HEK293 (cell line): Measurements from ENCODE around the gene TXNDC11.
A peak's percentile ranks its signal among the peaks of the same experiment; 100 is the strongest.

Source experiments
- GLI4 ChIP-seq: fragments of 450-650 bp; formaldehyde crosslinking; IDR thresholded peaks from 2 replicates; pipeline ENCODE4 v1.5.1; 2016; ENCODE audit warnings: missing biosample characterization, missing genetic modification characterization
- HIC1 ChIP-seq: fragments of 450-650 bp; formaldehyde crosslinking; IDR thresholded peaks from 2 replicates; pipeline ENCODE4 v1.5.1; 2016; ENCODE audit warnings: missing biosample characterization, missing genetic modification characterization
- KLF10 ChIP-seq: fragments of 450-650 bp; IDR thresholded peaks from 2 replicates; pipeline ENCODE4 v1.5.1; 2018; ENCODE audit warnings: missing biosample characterization, mild to moderate bottlenecking, missing genetic modification characterization
- KLF17 ChIP-seq: fragments of 450-650 bp; formaldehyde crosslinking; IDR thresholded peaks from 2 replicates; pipeline ENCODE4 v1.5.1; 2016; ENCODE audit warnings: missing biosample characterization, missing genetic modification characterization
- KLF9 ChIP-seq: fragments of 450-650 bp; formaldehyde crosslinking; IDR thresholded peaks from 2 replicates; pipeline ENCODE4 v1.5.1; 2016; ENCODE audit warnings: missing biosample characterization, missing genetic modification characterization, low read depth
- OSR2 ChIP-seq: fragments of 450-650 bp; formaldehyde crosslinking; IDR thresholded peaks from 2 replicates; pipeline ENCODE4 v1.5.1; 2016; ENCODE audit warnings: missing biosample characterization, missing genetic modification characterization
- PATZ1 ChIP-seq: fragments of 450-650 bp; formaldehyde crosslinking; IDR thresholded peaks from 2 replicates; pipeline ENCODE4 v1.5.1; 2016; ENCODE audit warnings: missing biosample characterization, missing genetic modification characterization
- PRDM10 ChIP-seq: fragments of 450-650 bp; formaldehyde crosslinking; IDR thresholded peaks from 2 replicates; pipeline ENCODE4 v1.5.1; 2016; ENCODE audit warnings: missing biosample characterization, missing genetic modification characterization
- SALL2 ChIP-seq: fragments of 450-650 bp; formaldehyde crosslinking; IDR thresholded peaks from 2 replicates; pipeline ENCODE4 v1.5.0; 2017; ENCODE audit warnings: missing biosample characterization, mild to moderate bottlenecking, missing genetic modification characterization, borderline replicate concordance
- SP2 ChIP-seq: fragments of 450-650 bp; formaldehyde crosslinking; IDR thresholded peaks from 2 replicates; pipeline ENCODE4 v1.5.1; 2016; ENCODE audit warnings: missing biosample characterization, missing genetic modification characterization
- SP3 ChIP-seq: fragments of 450-650 bp; formaldehyde crosslinking; IDR thresholded peaks from 2 replicates; pipeline ENCODE4 v1.5.1; 2016; ENCODE audit warnings: missing biosample characterization, missing genetic modification characterization
- SP7 ChIP-seq: fragments of 450-650 bp; formaldehyde crosslinking; IDR thresholded peaks from 2 replicates; pipeline ENCODE4 v1.5.1; 2016; ENCODE audit warnings: missing biosample characterization, missing genetic modification characterization
- ZBTB1 ChIP-seq: fragments of 450-650 bp; formaldehyde crosslinking; IDR thresholded peaks from 2 replicates; pipeline ENCODE4 v1.5.1; 2016; ENCODE audit warnings: missing biosample characterization, missing genetic modification characterization
- ZBTB26 ChIP-seq: fragments of 450-650 bp; formaldehyde crosslinking; optimal IDR thresholded peaks from 2 replicates; pipeline ENCODE3; 2016; ENCODE audit warnings: missing biosample characterization, mild to moderate bottlenecking, missing genetic modification characterization
- ZFP69B ChIP-seq: fragments of 450-650 bp; formaldehyde crosslinking; IDR thresholded peaks from 2 replicates; pipeline ENCODE4 v1.5.1; 2016; ENCODE audit warnings: missing biosample characterization, missing genetic modification characterization
- ZNF112 ChIP-seq: fragments of 450-650 bp; formaldehyde crosslinking; IDR thresholded peaks from 2 replicates; pipeline ENCODE4 v1.5.0; 2017; ENCODE audit warnings: missing biosample characterization, missing genetic modification characterization
- ZNF155 ChIP-seq: fragments of 450-650 bp; formaldehyde crosslinking; IDR thresholded peaks from 2 replicates; pipeline ENCODE4 v1.5.1; 2016; ENCODE audit warnings: missing biosample characterization, missing genetic modification characterization
- ZNF302 ChIP-seq: fragments of 450-650 bp; formaldehyde crosslinking; IDR thresholded peaks from 2 replicates; pipeline ENCODE4 v1.5.1; 2016; ENCODE audit warnings: missing biosample characterization, missing genetic modification characterization, low read depth
- ZNF324 ChIP-seq: fragments of 450-650 bp; formaldehyde crosslinking; IDR thresholded peaks from 2 replicates; pipeline ENCODE4 v1.5.1; 2016; ENCODE audit warnings: missing biosample characterization, missing genetic modification characterization
- ZNF341 ChIP-seq: fragments of 450-650 bp; formaldehyde crosslinking; IDR thresholded peaks from 2 replicates; pipeline ENCODE4; 2016; ENCODE audit warnings: low read depth, missing biosample characterization, missing genetic modification characterization
- ZNF596 ChIP-seq: fragments of 450-650 bp; IDR thresholded peaks from 2 replicates; pipeline ENCODE4 v1.5.0; 2018; ENCODE audit warnings: missing biosample characterization, mild to moderate bottlenecking, missing genetic modification characterization, moderate library complexity
- ZNF600 ChIP-seq: fragments of 450-650 bp; formaldehyde crosslinking; IDR thresholded peaks from 2 replicates; pipeline ENCODE4 v1.5.1; 2016; ENCODE audit warnings: missing biosample characterization, missing genetic modification characterization
- ZNF629 ChIP-seq: fragments of 450-650 bp; formaldehyde crosslinking; IDR thresholded peaks from 2 replicates; pipeline ENCODE4 v1.5.1; 2017; ENCODE audit warnings: missing biosample characterization, missing genetic modification characterization
- ZNF660 ChIP-seq: fragments of 450-650 bp; IDR thresholded peaks from 2 replicates; pipeline ENCODE4 v1.5.1; 2018; ENCODE audit warnings: missing biosample characterization, mild to moderate bottlenecking, missing genetic modification characterization
- ZNF677 ChIP-seq: fragments of 450-650 bp; IDR thresholded peaks from 2 replicates; pipeline ENCODE4 v1.5.0; 2018; ENCODE audit warnings: missing biosample characterization, mild to moderate bottlenecking, missing genetic modification characterization, moderate library complexity
- ZNF692 ChIP-seq: fragments of 450-650 bp; formaldehyde crosslinking; IDR thresholded peaks from 2 replicates; pipeline ENCODE4 v1.5.1; 2016; ENCODE audit warnings: missing biosample characterization, missing genetic modification characterization
- ZNF76 ChIP-seq: fragments of 450-650 bp; formaldehyde crosslinking; IDR thresholded peaks from 2 replicates; pipeline ENCODE4; 2016; ENCODE audit warnings: low read depth, missing biosample characterization, missing genetic modification characterization, borderline replicate concordance
- ZNF785 ChIP-seq: fragments of 450-650 bp; formaldehyde crosslinking; IDR thresholded peaks from 2 replicates; pipeline ENCODE4 v1.5.1; 2016; ENCODE audit warnings: missing biosample characterization, missing genetic modification characterization

The TXNDC11 gene

GRCh38 chr16:11742536-11743307 is at the start of gene TXNDC11 (continued):
- TF ChIP-seq HIC1 (tag by site-specific recombination) (peak; percentile 91), PATZ1 (peak; percentile 96), ZNF341 (tag by site-specific recombination) (peak; percentile 22; the same call in 1 of the 2 replicates), ZNF324 (no peak), ZNF76 (tag by site-specific recombination) (peak; percentile 12; the same call in 1 of the 2 replicates), ZBTB26 (peak; percentile 86), KLF9 (peak; percentile 99), KLF10 (tag by site-specific recombination) (peak; percentile 88), ZBTB1 (peak; percentile 24; the same call in 1 of the 2 replicates), ZNF692 (tag by site-specific recombination) (peak; percentile 94), ZNF629 (peak; percentile 75), SP7 (tag by site-specific recombination) (peak; percentile 48; the same call in 1 of the 2 replicates), ZNF677 (tag by site-specific recombination) (peak; percentile 24; the same call in 1 of the 2 replicates), ZNF660 (peak; percentile 72), ZNF302 (tag by site-specific recombination) (no peak), ZNF155 (tag by site-specific recombination) (no peak), SP2 (tag by site-specific recombination) (peak; percentile 98), GLI4 (tag by site-specific recombination) (no peak), ZNF785 (tag by site-specific recombination) (no peak), ZNF112 (tag by site-specific recombination) (no peak), ZNF600 (tag by site-specific recombination) (0 out of 2 replicates have a peak, but pooled peaks have one; percentile 78), OSR2 (peak; percentile 67), PRDM10 (peak; percentile 57), SALL2 (no peak), KLF17 (peak; percentile 40), ZFP69B (tag by site-specific recombination) (peak; percentile 89), SP3 (tag by site-specific recombination) (peak; percentile 98), ZNF596 (tag by site-specific recombination) (peak; percentile 23; the same call in 1 of the 2 replicates)
